Measurements from ENCODE around the gene LYZL1.
"Not testable (repeated sequence)": the region's sequence is repeated elsewhere in the genome, so short reads cannot be mapped to it uniquely, and the experiment has no call there.

The LYZL1 gene

DNA sequence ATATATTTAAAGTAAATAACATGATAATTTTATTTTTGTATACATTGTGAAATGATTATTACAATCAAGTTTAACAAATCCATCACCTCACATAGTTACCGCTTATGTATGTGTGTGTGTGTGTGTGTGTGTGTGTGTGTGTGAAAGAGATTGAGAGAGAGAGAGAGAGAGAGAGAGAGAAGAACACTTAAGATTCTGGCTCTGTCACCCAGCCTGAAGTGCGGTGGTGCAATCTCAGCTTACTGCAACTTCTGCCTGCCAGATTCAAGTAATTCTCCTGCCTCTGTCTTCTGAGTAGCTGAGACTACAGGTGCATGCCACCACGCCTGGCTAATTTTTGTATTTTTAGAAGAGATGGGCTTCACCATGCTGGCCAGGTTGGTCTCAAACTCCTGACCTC, 17.8 kb downstream of the LYZL1 start:
- no peak for DNase-seq (ENCODE audit: low read depth, low spot score)

DNA sequence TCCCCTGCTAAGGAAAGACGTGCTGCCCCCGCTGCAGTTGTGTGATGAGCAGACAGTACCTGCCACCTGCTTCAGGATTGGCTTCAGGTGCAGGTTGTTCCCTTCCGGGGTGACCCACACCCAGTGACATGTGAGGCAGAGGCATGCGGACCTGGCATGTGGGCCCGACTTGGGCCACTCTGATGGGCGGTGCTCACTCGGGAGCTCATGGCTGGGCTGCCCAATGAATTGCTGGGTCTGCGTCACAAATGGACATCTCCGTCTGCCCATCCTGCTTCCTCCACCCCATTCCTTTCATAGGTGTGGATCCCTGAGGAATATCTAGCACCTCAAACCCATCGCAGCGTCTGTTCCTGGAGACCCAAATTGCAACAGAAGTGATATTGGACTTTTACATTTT, 19.3 kb downstream of the LYZL1 start:
- DNase-seq (ENCODE audit: low read depth, low spot score), result not testable (repeated sequence)

DNA sequence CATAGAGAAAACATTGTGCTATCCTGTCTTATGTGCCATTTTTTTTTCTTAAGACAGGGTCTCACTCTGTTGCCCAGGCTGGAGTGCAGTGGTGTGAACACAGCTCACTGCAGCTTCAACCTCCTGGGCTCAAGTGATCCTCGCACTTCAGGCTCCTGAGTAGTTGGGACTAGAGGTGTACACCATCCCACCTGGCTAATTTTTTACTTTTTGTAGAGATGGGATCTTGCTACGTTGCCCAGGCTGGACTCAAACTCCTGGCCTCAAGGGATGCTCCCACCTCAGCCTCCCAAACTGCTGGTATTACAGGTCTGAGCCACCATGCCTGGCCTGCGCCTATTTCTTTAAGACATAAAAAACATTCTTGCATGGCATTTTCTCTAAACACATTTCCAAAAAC, 20.6 kb downstream of the LYZL1 start:
- no peak for DNase-seq (ENCODE audit: low read depth, low spot score)

DNA sequence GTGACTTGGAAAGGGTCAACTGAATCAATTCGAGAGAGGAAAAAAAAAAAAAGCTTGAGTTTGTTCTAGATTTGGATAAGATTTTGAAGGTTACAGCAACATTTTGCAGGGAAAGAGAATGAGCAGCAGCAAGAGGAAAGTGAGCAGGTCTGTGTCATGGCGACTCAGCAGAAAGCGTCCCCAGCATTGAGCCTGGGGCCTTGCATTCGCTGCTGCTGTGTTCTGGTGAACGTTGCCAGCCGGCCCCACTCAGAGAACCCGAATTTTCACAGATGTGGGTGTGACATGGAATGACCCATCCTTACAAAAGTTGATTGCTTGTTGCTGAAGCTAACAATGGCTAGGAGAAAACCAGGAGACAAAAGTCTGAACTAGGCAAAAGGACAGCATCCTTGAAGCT, 21.6 kb downstream of the LYZL1 start:
- DNase-seq (ENCODE audit: low read depth, low spot score), result not testable (repeated sequence)

DNA sequence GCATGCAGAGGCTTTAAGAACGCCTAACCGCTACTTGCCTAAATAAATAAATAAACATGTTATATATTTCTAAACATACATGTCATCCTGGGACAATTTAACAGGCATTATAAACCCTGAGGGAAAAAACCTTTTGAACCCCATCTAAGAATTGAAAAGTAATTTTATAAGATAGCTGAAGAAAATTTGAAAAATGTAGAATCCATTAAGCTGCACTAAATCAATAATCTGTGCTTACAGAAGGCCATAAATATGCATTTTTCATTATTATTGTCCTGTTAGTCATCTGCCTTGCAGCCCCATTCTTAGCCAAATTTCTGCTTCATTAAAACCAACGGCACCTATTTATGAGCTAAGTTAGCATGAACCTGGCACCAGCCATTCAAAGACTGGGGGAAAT, 24.2 kb downstream of the LYZL1 start:
- DNase-seq (ENCODE audit: low read depth, low spot score), result no peak

DNA sequence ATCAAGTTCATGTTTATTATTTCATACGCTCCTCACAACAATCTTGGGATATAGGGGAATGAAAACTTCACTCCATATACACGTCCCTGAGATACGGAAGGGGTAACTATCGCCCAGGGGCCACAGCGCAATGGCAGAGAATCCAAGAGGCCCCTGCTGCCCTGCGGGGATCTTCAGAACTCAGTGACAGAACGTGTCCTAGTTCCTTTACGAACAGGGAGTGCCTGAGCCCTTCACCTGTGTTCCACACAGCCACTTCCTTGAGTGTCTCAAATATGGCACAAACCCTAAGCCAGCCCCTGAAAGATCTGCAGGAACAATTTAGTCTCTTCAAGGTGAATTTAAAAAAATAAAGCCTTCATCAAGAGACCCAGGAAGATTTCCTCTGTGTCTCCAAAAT, 25.9 kb downstream of the LYZL1 start:
- no peak for DNase-seq (ENCODE audit: low read depth, low spot score)

DNA sequence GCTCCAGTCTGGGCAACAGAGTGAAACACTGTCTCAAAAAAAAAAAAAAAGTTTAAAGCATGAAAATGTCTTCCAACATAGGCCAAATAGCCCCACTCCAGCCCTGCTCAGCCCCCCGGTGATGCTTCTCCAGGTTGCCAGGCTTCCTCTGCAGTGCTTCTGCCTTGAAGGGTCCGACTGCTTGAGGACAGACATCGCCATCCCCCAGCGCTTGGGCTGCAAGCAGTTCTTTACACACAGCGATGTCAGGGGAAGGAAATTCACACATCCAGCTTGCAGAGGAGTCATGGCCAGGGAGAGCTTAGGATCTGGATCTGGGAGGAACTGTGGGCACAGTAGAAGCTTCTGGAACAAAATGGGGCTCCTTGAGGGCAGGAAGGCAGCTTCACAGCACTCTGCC, 26.9 kb downstream of the LYZL1 start:
- DNase-seq (ENCODE audit: low read depth, low spot score), result no peak

DNA sequence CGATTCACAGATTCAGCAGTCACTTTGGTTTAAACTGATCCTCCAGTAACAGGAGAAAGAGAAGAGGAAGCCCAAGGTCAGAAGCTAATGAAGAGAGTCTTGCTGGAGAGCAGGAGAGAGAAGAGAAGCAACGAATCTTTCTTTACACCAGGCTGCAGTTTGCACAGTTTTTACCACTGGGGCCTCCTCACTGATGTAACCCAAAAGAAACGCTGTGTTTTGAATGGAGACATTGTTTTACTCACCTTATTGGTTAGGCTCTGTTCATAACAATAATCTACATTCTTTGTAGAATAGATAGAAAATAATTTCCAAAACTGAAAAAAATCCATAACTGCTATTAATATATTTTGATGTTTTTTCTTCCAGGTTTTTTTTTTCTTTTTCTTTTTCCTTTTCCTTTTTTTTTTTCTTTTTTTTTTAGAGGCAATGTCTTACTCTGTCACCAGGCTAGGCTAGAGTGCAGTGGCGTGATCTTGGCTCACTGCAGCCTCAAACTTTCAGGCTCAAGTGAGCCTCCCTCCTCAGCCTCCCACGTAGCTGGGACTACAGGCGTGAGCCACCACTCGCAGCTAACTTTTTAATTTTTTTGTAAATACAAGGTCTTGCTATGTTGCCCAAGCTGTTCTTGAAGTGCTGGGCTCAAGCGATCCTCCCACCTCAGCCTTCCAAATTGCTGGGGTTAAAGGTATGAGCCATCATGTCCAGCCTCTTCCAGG, 27.6 kb downstream of the LYZL1 start:
- no peak for DNase-seq (ENCODE audit: low read depth, low spot score)

DNA sequence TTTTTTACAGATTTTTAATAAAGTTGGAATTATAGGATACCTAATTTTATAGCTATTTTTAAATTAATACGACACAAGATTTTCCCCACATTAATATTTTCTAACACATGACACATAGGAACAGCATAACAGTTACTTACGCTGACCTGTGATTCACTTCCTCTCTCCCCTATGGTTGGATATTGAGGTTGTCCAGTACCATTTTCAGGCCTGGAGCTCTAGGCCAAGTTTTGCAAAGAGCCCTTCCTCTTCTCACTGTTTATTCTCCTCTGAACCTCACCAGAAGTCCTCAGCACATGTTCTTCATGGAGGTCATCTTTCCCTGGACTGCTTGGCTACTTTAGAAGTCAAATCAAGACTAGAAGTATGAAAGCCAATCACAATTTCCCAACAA, 28.2 kb downstream of the LYZL1 start:
- no peak for DNase-seq (ENCODE audit: low read depth, low spot score)

DNA sequence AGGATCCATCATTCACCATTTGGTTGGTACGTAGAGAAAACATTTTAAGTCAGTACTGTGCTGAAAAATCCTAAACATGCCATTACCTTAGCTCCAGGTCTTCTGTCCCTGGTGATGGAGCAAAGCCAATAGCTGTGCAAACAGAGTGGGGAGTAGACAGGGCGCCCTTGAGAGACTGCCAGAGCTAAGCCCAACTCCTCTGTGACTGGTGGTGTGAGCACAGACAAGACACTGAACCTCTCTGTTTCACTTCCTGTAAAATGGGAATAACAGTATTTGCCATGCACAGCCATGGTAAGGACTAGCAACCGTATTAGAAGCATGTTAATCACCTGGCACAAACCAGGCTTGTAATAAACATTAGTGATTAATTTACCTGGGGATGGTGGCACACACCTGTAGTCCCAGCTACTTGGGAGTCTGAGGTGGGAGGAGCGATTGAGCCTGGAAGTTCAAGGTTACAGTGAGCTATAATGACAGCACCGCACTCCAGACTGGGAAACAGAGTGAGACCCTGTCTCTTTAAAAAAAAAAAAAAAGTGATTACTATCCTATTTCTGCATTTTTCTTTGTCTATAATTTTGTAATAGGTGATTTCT, 28.7 kb downstream of the LYZL1 start:
- DNase-seq (ENCODE audit: low read depth, low spot score), result no peak

DNA sequence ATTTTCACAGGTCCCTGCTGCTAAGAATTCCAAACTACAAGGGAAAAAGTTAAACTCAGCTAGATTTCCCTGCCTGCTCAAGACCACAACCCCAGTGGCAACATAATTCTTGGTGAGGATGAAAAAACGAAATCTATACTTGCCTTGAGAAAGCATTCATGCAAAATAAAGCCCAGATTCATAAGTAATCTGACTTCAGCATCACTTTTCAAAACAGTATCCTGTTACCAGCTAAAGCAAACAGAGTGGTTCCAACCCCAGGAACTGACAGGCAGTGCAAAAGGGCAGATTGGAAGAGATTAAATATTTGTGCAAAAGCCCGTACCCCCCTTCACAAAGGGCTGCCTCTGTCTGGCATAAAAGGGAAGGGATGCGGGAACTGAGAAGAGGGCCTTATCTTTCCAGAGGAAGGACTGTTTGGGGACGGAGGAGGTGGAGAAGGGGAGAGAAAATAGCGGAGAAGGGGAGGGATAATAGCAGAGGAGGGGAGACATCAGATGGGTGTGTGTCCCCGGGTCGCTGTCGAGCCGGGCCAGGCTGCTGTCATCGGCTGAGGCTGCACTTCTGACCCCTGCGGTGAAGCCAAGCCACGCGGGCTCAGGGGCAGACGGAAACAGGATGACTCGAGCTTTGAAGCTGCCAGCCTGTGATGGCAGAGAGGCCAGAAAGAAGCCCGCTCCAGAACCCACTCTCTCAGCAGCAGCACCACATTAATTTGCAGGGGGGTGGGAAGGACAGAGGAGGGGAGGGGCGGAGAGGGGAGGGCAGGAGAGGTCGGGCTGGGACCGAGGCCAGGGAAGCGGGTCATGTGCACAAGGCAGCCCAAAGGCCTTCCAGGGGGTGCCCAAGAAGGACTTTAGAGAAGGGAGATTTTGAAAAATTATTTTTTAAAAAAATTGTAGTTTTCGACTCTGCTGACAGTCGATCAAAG, 29.5 kb downstream of the LYZL1 start:
- DNase-seq (ENCODE audit: low read depth, low spot score), result peak; percentile 69

DNA sequence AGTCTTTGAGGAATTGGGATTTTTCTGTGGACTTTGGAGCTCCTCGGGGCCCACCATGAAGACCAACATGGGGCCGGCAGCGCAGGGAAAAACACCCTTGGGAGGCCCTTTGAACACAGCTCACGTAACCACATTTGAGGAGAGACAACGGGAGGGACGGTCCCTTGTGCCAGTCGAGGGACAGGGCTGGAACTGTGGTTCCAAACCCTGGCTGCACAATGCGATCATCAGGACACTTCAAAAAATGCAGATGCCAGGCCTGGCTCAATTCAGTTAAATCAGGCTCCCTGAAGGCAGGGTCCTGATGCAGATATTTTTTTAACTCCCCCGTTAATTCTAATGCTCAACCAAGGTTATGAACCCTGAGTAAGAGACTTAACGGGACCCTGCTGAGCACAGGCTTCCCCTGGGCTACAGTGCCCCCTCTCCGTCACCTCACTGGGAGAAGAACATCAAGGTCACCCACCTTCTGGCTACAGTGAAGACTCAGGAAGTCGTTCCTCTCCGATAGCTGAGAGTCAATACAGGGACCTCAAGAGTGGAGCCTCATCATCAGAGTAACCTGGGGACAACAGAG, 30.4 kb downstream of the LYZL1 start:
- no peak for DNase-seq (ENCODE audit: low read depth, low spot score)

DNA sequence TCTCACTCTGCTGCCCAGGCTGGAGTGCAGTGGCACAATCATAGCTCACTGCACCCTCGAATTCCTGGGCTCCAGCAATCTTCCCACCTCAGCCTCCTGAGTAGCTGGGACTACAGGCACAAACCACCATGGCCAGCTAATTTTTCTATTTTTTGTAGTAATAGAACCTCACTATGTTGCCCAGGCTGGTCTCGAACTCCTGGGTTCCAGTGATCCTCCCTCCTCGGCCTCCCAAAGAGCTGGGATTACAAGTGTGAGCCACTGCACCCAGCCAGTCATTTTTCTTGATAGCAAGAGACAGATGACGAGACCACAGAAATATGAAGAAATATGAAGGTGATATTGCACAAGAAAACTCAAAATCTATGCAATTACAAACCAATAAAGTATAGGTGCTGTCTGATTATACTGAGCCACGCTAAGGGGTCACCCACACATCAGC, 31.8 kb downstream of the LYZL1 start:
- DNase-seq (ENCODE audit: low read depth, low spot score), result not testable (repeated sequence)

DNA sequence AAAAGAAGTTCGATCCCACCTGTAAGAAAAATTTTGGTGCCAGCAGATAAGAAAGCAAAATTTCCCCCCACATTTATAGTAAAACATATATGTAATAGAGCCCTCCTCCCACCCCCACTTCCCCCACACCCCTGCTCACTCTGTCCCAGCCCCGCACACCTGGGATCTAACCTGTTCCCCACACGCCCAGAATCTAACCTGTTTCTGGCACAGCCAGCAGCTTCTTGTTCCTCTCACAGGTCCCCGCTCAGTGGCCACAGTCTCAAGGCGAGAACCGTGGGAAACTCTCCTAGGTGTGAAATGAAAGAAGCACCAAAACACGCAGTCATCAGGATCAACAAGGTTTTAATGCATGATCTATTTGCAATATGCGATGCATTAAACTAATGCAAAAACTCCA, 32.8 kb downstream of the LYZL1 start:
- no peak for DNase-seq (ENCODE audit: low read depth, low spot score)

DNA sequence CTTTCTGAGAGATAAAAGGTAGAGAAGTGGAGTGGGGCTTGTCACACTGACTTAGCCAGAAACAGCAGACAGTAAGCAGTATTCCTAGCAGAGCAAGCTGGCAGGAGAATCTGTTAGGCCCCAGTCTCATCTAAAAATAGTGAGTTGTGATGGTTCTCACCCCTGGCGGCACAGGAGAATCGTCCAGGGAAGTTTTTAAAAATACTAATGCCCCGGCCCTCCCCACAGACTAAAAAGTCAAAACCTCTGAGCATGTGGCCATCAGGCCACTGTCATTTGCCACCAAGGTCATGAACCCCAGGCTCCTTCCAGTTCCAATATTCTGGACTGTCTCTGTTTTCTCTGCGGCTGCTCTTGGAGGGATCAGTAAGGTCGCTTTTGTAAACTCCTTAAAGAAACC, 34.0 kb downstream of the LYZL1 start:
- DNase-seq (ENCODE audit: low read depth, low spot score), result no peak

DNA sequence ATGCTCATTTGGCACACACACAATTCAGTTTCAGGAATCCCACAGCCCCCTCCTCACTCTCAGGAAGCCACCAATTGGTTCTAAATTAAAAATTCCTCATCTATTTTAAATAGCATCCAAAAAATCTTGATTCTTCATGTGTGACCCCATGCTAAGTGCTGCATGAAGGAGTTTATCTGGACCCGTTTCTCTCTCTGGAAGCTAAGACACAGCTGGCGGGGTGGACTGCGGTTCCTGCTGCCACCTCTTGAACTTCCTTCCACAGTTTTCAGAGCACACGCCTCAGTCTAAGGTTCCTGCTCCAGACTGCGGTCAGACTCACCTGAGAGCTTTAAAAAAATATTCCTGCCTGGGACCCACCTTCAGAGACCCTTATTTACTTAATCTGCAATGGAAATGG, 34.5 kb downstream of the LYZL1 start:
- no peak for DNase-seq (ENCODE audit: low read depth, low spot score)

DNA sequence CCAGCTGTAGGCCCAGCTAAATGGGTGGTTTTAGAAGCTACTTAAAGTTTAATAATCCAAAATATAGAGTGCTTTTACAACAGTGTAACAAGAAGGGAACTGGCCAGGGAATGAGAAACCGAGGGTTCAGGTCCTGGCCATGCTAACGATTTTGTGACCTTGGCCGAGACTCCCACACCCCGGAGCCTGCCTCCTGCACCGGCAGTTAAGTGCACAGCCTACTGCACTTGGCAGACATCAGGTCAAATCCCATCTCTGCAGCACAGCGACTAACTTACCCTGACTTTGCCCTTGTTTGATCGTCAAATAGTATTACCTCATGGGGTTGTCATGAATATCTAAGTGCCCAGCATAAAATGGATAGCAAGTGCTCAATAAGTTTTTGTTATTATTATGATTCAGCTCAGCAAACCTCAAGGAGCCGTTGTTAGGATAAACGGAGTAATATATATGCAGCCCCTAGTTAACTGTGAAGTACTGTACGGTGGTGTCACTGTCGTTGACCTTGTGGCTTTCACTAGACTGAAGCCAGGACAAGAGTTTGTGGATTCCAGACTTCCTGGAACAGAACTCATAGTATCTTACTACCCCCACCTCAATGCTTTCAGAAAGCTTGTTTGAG, 35.5 kb downstream of the LYZL1 start:
- DNase-seq (ENCODE audit: low read depth, low spot score), result peak; percentile 41

DNA sequence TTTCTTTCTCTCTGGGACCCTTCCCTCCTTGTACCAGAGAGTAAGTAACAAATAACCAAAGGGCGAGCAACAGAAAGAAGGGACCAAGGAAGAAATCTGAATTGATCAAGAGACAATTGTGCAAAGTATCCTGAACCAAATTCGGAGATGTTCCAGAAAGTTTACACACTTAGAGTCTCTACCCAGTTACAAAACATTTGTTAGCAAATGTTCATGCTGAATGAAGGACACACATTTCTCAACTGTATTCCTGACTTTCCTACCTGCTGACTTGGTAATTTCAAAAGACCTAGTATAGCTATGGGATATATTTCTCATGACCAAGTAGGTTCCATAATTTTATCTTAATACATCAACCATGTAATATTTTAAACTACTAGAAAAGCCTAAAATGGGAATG, 37.4 kb downstream of the LYZL1 start:
- no peak for DNase-seq (ENCODE audit: low read depth, low spot score)

DNA sequence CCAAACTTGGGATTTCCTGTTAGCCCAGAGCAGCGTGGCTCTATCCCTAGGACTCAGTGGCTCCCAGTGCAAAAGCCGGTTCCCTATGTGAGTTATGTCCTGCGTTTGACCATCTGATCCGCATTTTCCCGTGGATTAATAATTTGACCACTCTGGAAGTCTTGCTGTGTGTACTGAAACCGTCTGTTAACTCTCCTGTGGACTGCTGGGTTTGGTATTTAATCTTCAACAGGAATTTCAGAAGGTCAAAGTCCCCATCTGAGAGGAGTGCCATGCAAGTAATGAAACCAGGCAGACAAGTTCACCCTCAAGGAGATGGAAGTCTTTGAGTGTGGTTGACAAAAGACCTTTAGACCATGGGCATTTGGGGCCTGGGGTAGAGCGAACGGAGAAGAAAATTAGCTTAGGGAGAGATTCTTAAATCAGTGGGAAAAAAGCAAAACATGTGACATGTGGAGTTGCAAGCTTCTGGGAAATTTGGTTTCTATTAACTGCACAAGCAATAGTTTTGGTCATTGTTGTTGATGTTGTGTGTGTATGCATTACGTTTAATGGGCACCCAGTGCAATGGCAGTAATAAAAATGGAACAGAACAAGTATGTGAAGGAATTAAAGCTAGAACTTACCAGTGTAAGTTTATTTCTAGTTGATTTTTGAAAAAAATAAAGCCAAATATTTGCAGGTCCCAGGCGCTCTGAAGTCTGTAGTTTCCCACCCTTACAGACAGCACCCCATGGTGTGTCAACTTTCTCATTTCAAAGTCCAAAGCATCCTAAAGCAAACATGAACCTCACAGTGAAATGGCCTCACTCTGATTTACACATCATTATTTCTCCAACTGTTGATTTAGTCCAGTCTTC, 38.2 kb downstream of the LYZL1 start:
- no peak for DNase-seq (ENCODE audit: low read depth, low spot score)

DNA sequence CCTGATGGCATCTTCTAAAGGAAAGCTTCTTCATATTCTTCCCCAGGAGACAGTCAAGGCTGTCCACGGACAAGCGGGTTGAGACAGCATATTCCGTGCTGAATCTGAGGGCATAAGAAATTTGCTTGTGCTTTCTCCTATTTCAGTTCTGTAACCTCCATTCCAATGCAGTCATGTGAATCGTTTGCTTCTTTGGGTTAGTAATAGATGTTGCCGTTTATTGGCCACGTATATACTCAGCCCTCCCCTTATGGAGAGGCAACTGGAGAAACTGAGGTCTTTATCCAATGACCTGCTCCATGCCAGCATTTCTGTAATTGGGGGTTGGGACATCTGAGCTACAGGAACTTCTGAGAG, 38.9 kb downstream of the LYZL1 start:
- no peak for DNase-seq (ENCODE audit: low read depth, low spot score)

DNA sequence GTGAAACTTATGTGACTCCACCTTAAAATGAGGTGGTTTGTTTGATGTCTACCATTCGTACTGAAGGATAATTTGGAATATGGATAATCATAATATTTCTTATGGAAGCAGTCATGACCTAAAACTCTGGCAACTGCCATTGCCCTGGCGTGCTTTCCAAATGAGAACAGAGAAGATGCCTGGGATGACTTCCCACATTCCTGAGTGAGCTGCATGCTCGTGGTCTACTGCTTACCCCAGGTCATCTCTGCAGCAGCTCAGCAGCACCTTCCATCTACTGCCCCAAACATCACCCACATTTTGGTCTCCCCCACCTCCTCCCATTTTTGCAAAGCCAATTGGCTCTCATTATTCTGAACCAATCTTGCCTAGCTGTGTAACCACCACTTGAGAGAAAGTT, 40.1 kb downstream of the LYZL1 start:
- peak; percentile 72 for DNase-seq (ENCODE audit: low read depth, low spot score)
